Esophagus muscularis mucosa (tissue), 4 donors: Measurements from ENCODE around the gene RUFY3.

Experiments used
- CTCF ChIP-seq, 3 experiments: fragments of 200-600 bp in 2 of 3; fragments of 450-650 bp in 1 of 3; sonication (generic) in 2 of 3; IDR thresholded peaks; one replicate each; pipeline ENCODE4 v1.5.1; 2017 to 2019; ENCODE audit warnings: antibody characterized with exemption in 3 of 3, mild to moderate bottlenecking in 2 of 3, moderate library complexity in 1 of 3
- EP300 ChIP-seq: sonication (generic); formaldehyde crosslinking; IDR thresholded peaks from one replicate; pipeline ENCODE4 v1.6.1; 2017; ENCODE audit warnings: antibody characterized with exemption
- POLR2A ChIP-seq: fragments of 450-650 bp; IDR thresholded peaks from one replicate; pipeline ENCODE4 v1.6.1; 2017; ENCODE audit warnings: antibody characterized with exemption, moderate library complexity, mild to moderate bottlenecking, low read depth

GRCh38 chr4:70753630-70754029 lies 31.9 kb downstream of the RUFY3 start:
- TF ChIP-seq POLR2A (no peak), EP300 (no peak), CTCF (IDR thresholded peaks at IDR 0.05) (no peak)
